AG04449 (cell line): ENCODE results near the gene UQCRC1.
A peak's percentile ranks its signal among the peaks of the same experiment; 100 is the strongest.

Source experiments
- CTCF ChIA-PET: fragments of 350-600 bp; formaldehyde crosslinking; extraction: SDS; loops from one replicate; lab custom pipeline; 2021; ENCODE audit warnings: antibody characterized with exemption; lab: Yijun Ruan, JAX
- POLR2A ChIA-PET: fragments of 400-600, 350-600 bp; formaldehyde crosslinking; extraction: SDS; loops from one replicate; lab custom pipeline; 2020; ENCODE audit warnings: antibody characterized with exemption, inconsistent platforms; lab: Yijun Ruan, JAX
- DNase-seq: peaks from one replicate; pipeline ENCODE4 v3.0.0-alpha.2; 2010; ENCODE audit warnings: low read depth, low spot score
- H3K4me3 ChIP-seq: 2 replicates; pipeline ENCODE4 v1.5.1; 2011; ENCODE audit warnings: low read depth, mild to moderate bottlenecking, control low read depth, low read length
- CTCF ChIP-seq: IDR thresholded peaks from one replicate; pipeline ENCODE4 v1.5.1; 2011; ENCODE audit warnings: mild to moderate bottlenecking, moderate library complexity, low read length, control low read depth, inconsistent platforms; ENCODE audit not compliant: insufficient read depth; ENCODE audit errors: missing control alignments

UQCRC1 gene

GRCh38 chr3:48609088-48610005 is at the start of gene UQCRC1:
Gene UQCRC1 (minus strand): TSS chr3:48609646. CDS start chr3:48609620, 26 bp downstream.
- ChIA-PET POLR2A (no interaction called here), CTCF (interaction anchor here (1.0 to 4.0 kb wide), 6 partner anchors 7 to 209 kb away, joined by 3 to 16 read pairs (median 4); no protein-coding TSS in a partner anchor)
- DNase-seq = no peak
- H3K4me3 ChIP-seq = peak within 1 kb of the TSS; percentile 99
- TF ChIP-seq CTCF = peak; percentile 93

- CTCF ChIA-PET = interaction anchor here (0.8 to 1.9 kb wide), 7 partner anchors 15 to 475 kb away, joined by 3 to 5 read pairs (median 3); no protein-coding TSS in a partner anchor
- DNase-seq = no peak
- POLR2A ChIA-PET = no interaction called here
- H3K4me3 ChIP-seq = no peak overlapping the region; the same call in 1 of the 2 replicates
- TF ChIP-seq CTCF = no peak
Measured at GRCh38 chr3:48656841-48657281, 47.4 kb upstream of the UQCRC1 start.

- peak; percentile 76 for TF ChIP-seq CTCF
- ChIA-PET POLR2A (no interaction called here), CTCF (interaction anchor here (0.8 to 1.9 kb wide), 9 partner anchors 10 to 474 kb away, joined by 3 to 5 read pairs (median 3); no protein-coding TSS in a partner anchor)
- peak overlapping the region; percentile 46 for H3K4me3 ChIP-seq
- no peak for DNase-seq
Measured at GRCh38 chr3:48656061-48656840, 46.8 kb upstream of the UQCRC1 start.

- no peak for DNase-seq
- CTCF ChIA-PET = interaction anchor here (0.9 to 1.8 kb wide), 4 partner anchors 9 to 98 kb away, joined by 3 to 5 read pairs (median 3); no protein-coding TSS in a partner anchor
- no peak for TF ChIP-seq CTCF
- H3K4me3 ChIP-seq = peak overlapping the region; percentile 46
- POLR2A ChIA-PET = no interaction called here
Measured at GRCh38 chr3:48655606-48656005, 46.2 kb upstream of the UQCRC1 start.

- TF ChIP-seq CTCF = no peak
- no peak for DNase-seq
- no peak overlapping the region for H3K4me3 ChIP-seq
- CTCF ChIA-PET = interaction anchor here (1.0 to 7.0 kb wide), 6 partner anchors 8 to 191 kb away, joined by 3 to 50 read pairs (median 3); partner anchors contain the start of genes NCKIPSD and SLC26A6
- POLR2A ChIA-PET = no interaction called here
Measured at GRCh38 chr3:48655063-48655462, 45.6 kb upstream of the UQCRC1 start.
